ENCODE data around the gene OSBPL8.
A peak's percentile ranks its signal among the peaks of the same experiment; 100 is the strongest.
"Not testable (repeated sequence)": the region's sequence is repeated elsewhere in the genome, so short reads cannot be mapped to it uniquely, and the experiment has no call there.

Gene OSBPL8

DNA sequence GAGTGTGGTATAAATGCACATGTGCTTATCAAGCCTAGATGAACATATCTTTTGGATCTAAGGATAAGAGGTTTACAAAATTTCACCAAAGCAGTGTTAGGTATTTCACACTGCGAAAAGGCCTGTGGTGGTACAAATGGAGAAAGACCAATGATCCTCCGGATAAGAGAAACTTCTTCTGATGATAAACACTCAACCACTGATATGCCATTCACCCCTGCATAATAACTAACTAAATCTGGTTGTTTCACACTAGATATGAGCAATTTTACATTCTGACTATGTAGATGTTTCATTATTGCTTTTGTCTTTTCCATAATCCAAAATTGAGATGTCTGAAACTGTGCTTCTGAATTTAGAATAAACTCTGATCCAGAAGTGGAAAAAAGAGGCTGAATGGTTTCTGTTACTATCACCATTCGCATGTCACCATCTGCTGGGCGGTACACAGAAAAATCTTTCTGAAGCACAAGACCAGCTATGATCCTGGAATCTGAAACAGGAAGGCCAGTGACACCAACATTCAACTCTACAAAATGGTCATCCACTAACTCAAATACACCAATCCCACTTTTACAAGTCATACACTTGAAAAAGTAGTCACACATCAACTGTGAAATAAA, 212.7 kb downstream of the OSBPL8 start:
- Histone ChIP-seq H3K27ac (ENCODE audit: low read depth in 2 of 2, low read length in 2 of 2) (no peak overlapping the region), H3K9ac (ENCODE audit: low read depth in 1 of 2, low read length in 2 of 2) (no peak overlapping the region), H3K36me3 (ENCODE audit: control insufficient read depth in 2 of 2, insufficient read depth in 2 of 2, low read length in 2 of 2) (no peaks in the 10 kb centered on the region), H3K4me3 (ENCODE audit: low read length in 2 of 2) (peak overlapping the region in 1 of 2 donors; percentile 94), H3K27me3 (ENCODE audit: control insufficient read depth in 2 of 2, insufficient read depth in 2 of 2, low read length in 2 of 2) (no peaks in the 10 kb centered on the region), H3K9me3 (ENCODE audit: control insufficient read depth in 2 of 2, low read length in 2 of 2) (no peaks in the 10 kb centered on the region), H3K4me1 (ENCODE audit: control insufficient read depth in 2 of 2, insufficient read depth in 2 of 2, low read length in 2 of 2) (peaks cover 5 to 8% of the 10 kb centered on the region in 2 donors)

DNA sequence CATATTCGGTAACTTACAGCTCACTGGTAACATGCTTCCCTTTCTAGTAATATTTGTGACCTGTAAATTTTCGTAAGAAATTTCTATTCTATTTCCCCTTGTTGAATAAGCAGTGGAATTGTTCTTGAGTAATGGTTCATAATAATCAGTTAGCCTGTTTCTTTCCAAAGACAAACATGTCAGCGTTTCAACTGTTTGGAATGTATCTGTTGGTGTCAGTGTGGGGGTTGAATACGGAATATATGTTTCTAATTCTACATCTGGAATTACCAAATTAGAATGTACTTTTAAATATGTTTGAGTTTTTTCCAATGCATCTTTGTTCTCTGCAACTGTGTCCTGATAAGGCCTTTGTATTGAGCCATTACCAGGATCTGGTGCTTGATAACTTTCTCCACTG, 213.3 kb downstream of the OSBPL8 start:
- Histone ChIP-seq H3K9ac (ENCODE audit: low read depth in 1 of 2, low read length in 2 of 2) (no peak overlapping the region), H3K4me1 (ENCODE audit: control insufficient read depth in 2 of 2, insufficient read depth in 2 of 2, low read length in 2 of 2) (peaks cover 5 to 8% of the 10 kb centered on the region in 2 donors), H3K9me3 (ENCODE audit: control insufficient read depth in 2 of 2, low read length in 2 of 2) (no peaks in the 10 kb centered on the region), H3K36me3 (ENCODE audit: control insufficient read depth in 2 of 2, insufficient read depth in 2 of 2, low read length in 2 of 2) (no peaks in the 10 kb centered on the region), H3K27ac (ENCODE audit: low read depth in 2 of 2, low read length in 2 of 2) (no peak overlapping the region), H3K27me3 (ENCODE audit: control insufficient read depth in 2 of 2, insufficient read depth in 2 of 2, low read length in 2 of 2) (no peaks in the 10 kb centered on the region), H3K4me3 (ENCODE audit: low read length in 2 of 2) (no peak overlapping the region)

DNA sequence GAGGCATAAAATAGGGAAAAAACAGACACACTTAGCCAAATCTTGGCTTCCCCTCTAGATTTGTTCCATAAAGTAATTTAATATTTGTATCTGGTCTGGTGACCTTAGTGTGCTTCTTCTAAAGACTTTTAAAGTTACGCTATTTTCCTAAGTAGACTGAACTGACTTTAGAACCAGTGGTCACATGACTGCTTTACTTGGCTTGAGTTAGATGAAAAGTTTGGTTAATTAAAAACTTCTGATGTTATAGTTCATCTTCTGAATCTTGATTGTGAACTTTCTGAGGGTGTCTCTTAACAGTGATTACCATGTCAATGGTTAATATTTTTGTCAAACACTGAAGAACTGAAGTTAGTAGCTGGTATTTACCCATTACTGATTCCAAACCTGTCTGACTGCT, 214.0 kb downstream of the OSBPL8 start:
- Histone ChIP-seq H3K27me3 (ENCODE audit: control insufficient read depth in 2 of 2, insufficient read depth in 2 of 2, low read length in 2 of 2) (no peaks in the 10 kb centered on the region), H3K27ac (ENCODE audit: low read depth in 2 of 2, low read length in 2 of 2) (no peak overlapping the region), H3K9ac (ENCODE audit: low read depth in 1 of 2, low read length in 2 of 2) (no peak overlapping the region), H3K9me3 (ENCODE audit: control insufficient read depth in 2 of 2, low read length in 2 of 2) (no peaks in the 10 kb centered on the region), H3K36me3 (ENCODE audit: control insufficient read depth in 2 of 2, insufficient read depth in 2 of 2, low read length in 2 of 2) (no peaks in the 10 kb centered on the region), H3K4me3 (ENCODE audit: low read length in 2 of 2) (no peak overlapping the region), H3K4me1 (ENCODE audit: control insufficient read depth in 2 of 2, insufficient read depth in 2 of 2, low read length in 2 of 2) (peaks cover 5 to 8% of the 10 kb centered on the region in 2 donors)

DNA sequence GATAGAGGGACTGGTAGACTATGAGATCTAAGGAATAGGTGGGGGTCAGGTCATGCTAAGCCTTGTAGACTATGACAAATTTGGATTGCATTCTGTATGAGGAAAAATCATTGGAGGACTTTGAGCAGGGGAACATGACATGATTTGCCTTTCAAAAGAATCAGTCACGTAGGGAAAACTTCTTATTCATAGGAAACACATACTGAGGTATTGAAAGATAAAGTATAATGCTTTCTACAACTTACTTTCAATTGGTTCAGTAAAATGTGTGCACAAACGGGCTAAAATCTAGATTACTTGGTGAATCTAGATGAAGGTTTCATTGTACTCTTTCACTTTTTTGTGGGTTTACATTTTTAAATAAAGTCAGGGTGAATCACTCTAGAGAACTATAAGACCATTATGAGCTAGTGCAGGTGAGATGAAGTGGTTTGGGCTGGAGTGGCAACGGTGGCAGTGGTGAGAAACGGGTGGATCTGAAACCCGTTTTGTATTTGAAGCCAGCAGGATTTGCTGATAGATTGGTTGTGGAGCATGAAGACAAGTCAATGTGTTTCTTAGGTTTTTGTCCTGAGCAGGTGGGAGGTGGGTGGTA, 218.0 kb downstream of the OSBPL8 start:
- H3K4me1 ChIP-seq (ENCODE audit: control insufficient read depth in 2 of 2, insufficient read depth in 2 of 2, low read length in 2 of 2) = no peaks in the 10 kb centered on the region
- no peaks in the 10 kb centered on the region for H3K9me3 ChIP-seq (ENCODE audit: control insufficient read depth in 2 of 2, low read length in 2 of 2)
- H3K4me3 ChIP-seq (ENCODE audit: low read length in 2 of 2) = no peak overlapping the region
- no peak overlapping the region for H3K27ac ChIP-seq (ENCODE audit: low read depth in 2 of 2, low read length in 2 of 2)
- H3K9ac ChIP-seq (ENCODE audit: low read depth in 1 of 2, low read length in 2 of 2) = no peak overlapping the region
- no peaks in the 10 kb centered on the region for H3K27me3 ChIP-seq (ENCODE audit: control insufficient read depth in 2 of 2, insufficient read depth in 2 of 2, low read length in 2 of 2)
- no peaks in the 10 kb centered on the region for H3K36me3 ChIP-seq (ENCODE audit: control insufficient read depth in 2 of 2, insufficient read depth in 2 of 2, low read length in 2 of 2)

DNA sequence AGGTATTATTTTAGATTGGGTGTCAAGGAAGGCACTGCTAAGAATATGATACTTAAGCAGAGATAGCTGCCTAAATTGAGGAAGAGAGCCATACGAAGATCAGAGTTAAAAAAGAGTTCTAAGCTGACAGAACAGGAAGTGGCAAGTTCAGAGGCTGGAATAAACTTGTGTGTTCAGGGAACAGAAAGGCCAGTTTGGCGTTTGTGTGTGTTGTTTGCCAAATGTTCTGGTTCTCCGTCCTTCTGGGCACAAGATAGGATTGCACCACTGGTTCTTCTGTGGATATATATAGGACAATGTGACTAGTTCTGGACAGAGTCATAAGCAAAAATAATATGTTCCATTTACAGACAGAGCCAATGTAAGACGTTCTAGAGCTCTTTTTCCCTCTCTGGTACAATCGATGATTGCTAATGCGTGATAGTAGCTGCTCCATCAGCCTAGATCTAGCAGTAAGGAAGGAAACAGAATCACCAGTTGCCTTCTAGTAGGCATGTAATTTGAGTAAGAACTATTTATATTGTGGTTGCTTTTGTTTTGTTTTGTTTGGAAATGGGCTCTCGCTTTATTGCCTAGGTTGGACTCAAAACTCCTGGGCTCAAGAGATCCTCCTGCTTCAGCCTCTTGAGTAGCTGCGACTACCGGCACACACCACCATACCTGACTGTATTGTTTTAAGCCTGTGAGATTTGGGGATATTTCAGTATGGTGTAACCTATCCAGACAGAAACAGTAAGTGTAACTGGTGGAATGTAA, 218.7 kb downstream of the OSBPL8 start:
- Histone ChIP-seq H3K4me3 (ENCODE audit: low read length in 2 of 2) (no peak overlapping the region), H3K4me1 (ENCODE audit: control insufficient read depth in 2 of 2, insufficient read depth in 2 of 2, low read length in 2 of 2) (no peaks in the 10 kb centered on the region), H3K9ac (ENCODE audit: low read depth in 1 of 2, low read length in 2 of 2) (no peak overlapping the region), H3K27me3 (ENCODE audit: control insufficient read depth in 2 of 2, insufficient read depth in 2 of 2, low read length in 2 of 2) (no peaks in the 10 kb centered on the region), H3K27ac (ENCODE audit: low read depth in 2 of 2, low read length in 2 of 2) (no peak overlapping the region), H3K9me3 (ENCODE audit: control insufficient read depth in 2 of 2, low read length in 2 of 2) (no peaks in the 10 kb centered on the region), H3K36me3 (ENCODE audit: control insufficient read depth in 2 of 2, insufficient read depth in 2 of 2, low read length in 2 of 2) (no peaks in the 10 kb centered on the region)

DNA sequence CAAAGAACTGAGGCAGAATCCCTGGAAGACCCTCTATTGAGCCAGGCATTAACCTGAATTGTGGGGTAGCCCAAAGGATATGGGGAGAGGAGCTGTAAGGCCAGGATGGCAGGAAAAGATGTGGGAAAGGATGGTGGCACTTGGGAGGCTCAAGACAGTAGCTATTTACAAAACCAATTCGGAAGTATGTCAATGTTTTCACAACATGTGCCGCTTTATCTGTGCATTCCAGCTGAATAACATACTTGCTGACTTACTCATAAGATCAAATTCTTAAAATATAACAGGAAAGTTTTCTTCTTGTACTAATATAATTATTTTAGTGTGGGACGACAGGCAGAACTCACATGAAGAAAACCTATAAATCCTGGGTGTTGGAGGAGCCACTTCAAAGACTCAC, 222.0 kb downstream of the OSBPL8 start:
- no peak overlapping the region for H3K27ac ChIP-seq (ENCODE audit: low read depth in 2 of 2, low read length in 2 of 2)
- H3K9ac ChIP-seq (ENCODE audit: low read depth in 1 of 2, low read length in 2 of 2) = no peak overlapping the region
- H3K27me3 ChIP-seq (ENCODE audit: control insufficient read depth in 2 of 2, insufficient read depth in 2 of 2, low read length in 2 of 2) = no peaks in the 10 kb centered on the region
- no peak overlapping the region for H3K4me3 ChIP-seq (ENCODE audit: low read length in 2 of 2)
- no peaks in the 10 kb centered on the region for H3K36me3 ChIP-seq (ENCODE audit: control insufficient read depth in 2 of 2, insufficient read depth in 2 of 2, low read length in 2 of 2)
- H3K4me1 ChIP-seq (ENCODE audit: control insufficient read depth in 2 of 2, insufficient read depth in 2 of 2, low read length in 2 of 2) = no peaks in the 10 kb centered on the region
- no peaks in the 10 kb centered on the region for H3K9me3 ChIP-seq (ENCODE audit: control insufficient read depth in 2 of 2, low read length in 2 of 2)

DNA sequence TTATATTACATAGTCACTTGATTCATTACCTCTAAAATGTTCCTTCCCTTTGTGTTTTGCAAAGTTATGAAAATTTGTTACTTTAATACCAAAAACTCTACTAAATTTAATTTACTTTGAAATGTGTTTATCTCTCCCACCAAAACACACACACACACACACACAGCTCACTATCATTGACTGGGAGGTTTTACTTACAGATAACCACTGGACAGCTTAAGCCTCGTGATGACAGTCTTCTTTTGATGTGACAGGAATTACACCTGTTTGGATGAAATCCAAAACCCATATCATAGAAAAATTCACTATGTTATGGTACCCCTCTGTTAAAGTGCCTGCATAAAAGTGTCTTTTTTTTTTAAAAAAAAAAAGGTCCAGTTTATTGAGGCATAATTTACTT, 227.0 kb downstream of the OSBPL8 start:
- H3K36me3 ChIP-seq (ENCODE audit: control insufficient read depth in 2 of 2, insufficient read depth in 2 of 2, low read length in 2 of 2) = no peaks in the 10 kb centered on the region
- H3K9ac ChIP-seq (ENCODE audit: low read depth in 1 of 2, low read length in 2 of 2) = no peak overlapping the region
- H3K27ac ChIP-seq (ENCODE audit: low read depth in 2 of 2, low read length in 2 of 2) = no peak overlapping the region
- H3K27me3 ChIP-seq (ENCODE audit: control insufficient read depth in 2 of 2, insufficient read depth in 2 of 2, low read length in 2 of 2) = no peaks in the 10 kb centered on the region
- H3K9me3 ChIP-seq (ENCODE audit: control insufficient read depth in 2 of 2, low read length in 2 of 2) = no peaks in the 10 kb centered on the region
- no peaks in the 10 kb centered on the region for H3K4me1 ChIP-seq (ENCODE audit: control insufficient read depth in 2 of 2, insufficient read depth in 2 of 2, low read length in 2 of 2)
- H3K4me3 ChIP-seq (ENCODE audit: low read length in 2 of 2) = no peak overlapping the region

DNA sequence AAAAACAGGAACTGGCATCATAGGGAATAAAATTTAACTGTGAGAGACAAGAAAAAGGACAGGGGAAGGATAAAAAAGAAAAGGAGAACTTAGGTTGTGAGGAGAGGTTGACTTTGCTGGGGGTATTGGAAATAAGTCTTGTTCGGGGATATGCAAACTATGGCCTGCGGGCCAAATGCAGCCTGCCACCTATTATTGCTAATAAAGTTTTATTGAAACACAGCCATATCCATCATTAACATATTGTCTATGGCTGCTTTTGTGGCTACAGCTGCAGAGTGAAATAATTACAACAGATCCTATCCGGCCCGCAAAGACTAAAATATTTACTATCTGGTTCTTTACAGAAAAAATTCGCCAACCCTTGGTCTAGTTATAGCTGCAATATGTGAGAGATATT, 230.0 kb downstream of the OSBPL8 start:
- Histone ChIP-seq H3K27ac (ENCODE audit: low read depth in 2 of 2, low read length in 2 of 2) (no peak overlapping the region), H3K36me3 (ENCODE audit: control insufficient read depth in 2 of 2, insufficient read depth in 2 of 2, low read length in 2 of 2) (no peaks in the 10 kb centered on the region), H3K4me3 (ENCODE audit: low read length in 2 of 2) (no peak overlapping the region), H3K9me3 (ENCODE audit: control insufficient read depth in 2 of 2, low read length in 2 of 2) (no peaks in the 10 kb centered on the region), H3K4me1 (ENCODE audit: control insufficient read depth in 2 of 2, insufficient read depth in 2 of 2, low read length in 2 of 2) (no peaks in the 10 kb centered on the region), H3K27me3 (ENCODE audit: control insufficient read depth in 2 of 2, insufficient read depth in 2 of 2, low read length in 2 of 2) (no peaks in the 10 kb centered on the region), H3K9ac (ENCODE audit: low read depth in 1 of 2, low read length in 2 of 2) (no peak overlapping the region)

DNA sequence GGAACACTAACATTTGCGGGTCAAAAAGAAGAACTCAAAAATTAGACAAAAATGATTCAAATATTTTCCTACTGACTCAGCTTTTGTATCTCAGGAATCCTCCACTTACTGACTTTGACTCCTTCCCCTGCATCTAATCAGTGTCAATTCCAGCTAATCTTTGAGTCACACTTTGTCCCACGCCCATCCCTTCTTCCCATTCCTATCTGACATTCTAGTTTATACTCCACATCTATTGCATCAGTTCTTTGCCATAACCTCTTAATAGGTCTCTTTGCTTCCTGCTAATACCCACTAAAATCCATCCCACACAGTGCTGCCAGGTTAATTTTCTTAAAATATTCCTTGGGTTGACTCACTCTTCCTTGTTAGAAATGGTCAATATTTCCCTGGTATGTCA, 230.4 kb downstream of the OSBPL8 start:
- H3K36me3 ChIP-seq (ENCODE audit: control insufficient read depth in 2 of 2, insufficient read depth in 2 of 2, low read length in 2 of 2) = no peaks in the 10 kb centered on the region
- H3K4me1 ChIP-seq (ENCODE audit: control insufficient read depth in 2 of 2, insufficient read depth in 2 of 2, low read length in 2 of 2) = no peaks in the 10 kb centered on the region
- no peak overlapping the region for H3K9ac ChIP-seq (ENCODE audit: low read depth in 1 of 2, low read length in 2 of 2)
- H3K9me3 ChIP-seq (ENCODE audit: control insufficient read depth in 2 of 2, low read length in 2 of 2) = no peaks in the 10 kb centered on the region
- H3K27me3 ChIP-seq (ENCODE audit: control insufficient read depth in 2 of 2, insufficient read depth in 2 of 2, low read length in 2 of 2) = no peaks in the 10 kb centered on the region
- no peak overlapping the region for H3K4me3 ChIP-seq (ENCODE audit: low read length in 2 of 2)
- no peak overlapping the region for H3K27ac ChIP-seq (ENCODE audit: low read depth in 2 of 2, low read length in 2 of 2)

DNA sequence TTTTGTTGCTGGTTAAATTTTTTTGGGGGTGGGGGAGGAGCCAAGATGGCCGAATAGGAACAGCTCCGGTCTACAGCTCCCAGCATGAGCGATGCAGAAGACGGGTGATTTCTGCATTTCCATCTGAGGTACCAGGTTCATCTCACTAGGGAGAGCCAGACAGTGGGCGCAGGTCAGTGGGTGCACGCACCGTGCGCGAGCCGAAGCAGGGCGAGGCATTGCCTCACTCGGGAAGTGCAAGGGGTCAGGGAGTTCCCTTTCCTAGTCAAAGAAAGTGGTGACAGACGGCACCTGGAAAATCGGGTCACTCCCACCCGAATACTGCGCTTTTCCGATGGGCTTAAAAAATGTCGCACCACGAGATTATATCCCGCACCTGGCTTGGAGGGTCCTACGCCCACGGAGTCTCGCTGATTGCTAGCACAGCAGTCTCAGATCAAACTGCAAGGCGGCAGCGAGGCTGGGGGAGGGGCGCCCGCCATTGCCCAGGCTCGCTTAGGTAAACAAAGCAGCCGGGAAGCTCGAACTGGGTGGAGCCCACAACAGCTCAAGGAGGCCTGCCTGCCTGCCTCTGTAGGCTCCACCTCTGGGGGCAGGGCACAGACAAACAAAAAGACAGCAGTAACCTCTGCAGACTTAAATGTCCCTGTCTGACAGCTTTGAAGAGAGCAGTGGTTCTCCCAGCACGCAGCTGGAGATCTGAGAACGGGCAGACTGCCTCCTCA, 239.8 kb downstream of the OSBPL8 start:
- not testable (repeated sequence) for H3K4me3 ChIP-seq (ENCODE audit: low read length in 2 of 2); H3K27ac ChIP-seq (ENCODE audit: low read depth in 2 of 2, low read length in 2 of 2); H3K27me3 ChIP-seq (ENCODE audit: control insufficient read depth in 2 of 2, insufficient read depth in 2 of 2, low read length in 2 of 2); H3K9ac ChIP-seq (ENCODE audit: low read depth in 1 of 2, low read length in 2 of 2); H3K36me3 ChIP-seq (ENCODE audit: control insufficient read depth in 2 of 2, insufficient read depth in 2 of 2, low read length in 2 of 2); H3K9me3 ChIP-seq (ENCODE audit: control insufficient read depth in 2 of 2, low read length in 2 of 2); H3K4me1 ChIP-seq (ENCODE audit: control insufficient read depth in 2 of 2, insufficient read depth in 2 of 2, low read length in 2 of 2)
